Activated naive CD4-positive, alpha-beta T cell treated with anti-CD3 and anti-CD28 coated beads, Interleukin-2, amount 50 U/mL, for 16 hours (primary cell): Measurements from ENCODE around the gene CFAP97D2.
"Not testable (repeated sequence)": the region's sequence is repeated elsewhere in the genome, so short reads cannot be mapped to it uniquely, and the experiment has no call there.

Experiments used
- DNase-seq: peaks from one replicate; pipeline ENCODE4 v3.0.0-alpha.2; 2020

Gene CFAP97D2

DNA sequence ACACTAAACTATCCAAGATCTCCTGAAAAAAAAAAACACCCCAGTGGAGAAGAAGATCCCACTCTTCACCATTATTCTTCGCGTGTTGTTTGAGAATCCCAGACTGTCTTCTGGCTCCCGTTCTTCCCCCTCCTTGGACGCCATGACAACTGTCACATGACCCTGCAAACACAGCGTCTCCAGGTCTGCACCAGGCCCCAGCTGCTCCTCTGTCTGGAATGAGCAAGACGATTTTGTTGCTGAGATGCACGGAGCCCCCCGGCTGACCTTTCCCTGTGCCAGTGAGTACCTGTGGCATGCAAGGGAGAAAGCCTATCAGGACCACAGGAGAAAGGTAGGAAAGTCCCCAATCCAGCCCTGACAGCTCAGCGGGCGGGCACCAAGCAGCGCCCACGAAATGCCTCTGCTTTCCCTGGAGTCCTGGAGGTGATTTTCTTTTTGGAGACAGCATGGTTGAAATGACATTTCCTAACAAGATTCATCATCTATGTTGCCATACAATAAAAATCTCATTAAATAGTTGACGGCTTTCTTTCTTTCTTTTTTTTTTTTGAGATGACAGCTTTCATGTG is at the start of gene CFAP97D2:
CFAP97D2 (plus strand) TSS at position 171 of the 572 bp plus-strand sequence; CDS start at position 245, 74 bp downstream.
- DNase-seq = no peak

DNA sequence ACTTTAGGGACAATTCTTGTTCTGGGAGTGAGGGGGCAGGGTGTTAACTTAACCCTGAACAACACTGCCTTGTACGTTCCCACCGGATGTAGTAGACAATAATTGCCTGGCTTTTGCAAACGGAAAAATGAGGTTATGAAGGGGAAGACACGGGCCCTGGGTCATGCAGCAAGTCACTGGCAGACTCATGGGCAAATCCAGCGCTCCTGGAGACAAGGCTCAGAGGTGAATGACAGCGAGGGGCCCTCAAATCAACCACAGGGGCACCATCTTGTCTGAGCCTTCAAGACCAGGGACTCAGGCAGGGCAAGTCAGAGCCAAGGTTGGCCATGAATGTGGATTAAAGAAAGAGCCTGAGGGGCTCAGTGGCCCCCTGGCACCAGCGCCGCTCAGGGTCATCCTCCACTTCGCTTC is 49.4 kb upstream of the CFAP97D2 start:
- DNase-seq = no peak

GRCh38 chr13:114130131-114130836 is 48.8 kb upstream of the CFAP97D2 start:
- no peak for DNase-seq

GRCh38 chr13:114130837-114131582 is 48.0 kb upstream of the CFAP97D2 start:
- DNase-seq = peak; percentile 44

GRCh38 chr13:114131583-114132418 is 47.3 kb upstream of the CFAP97D2 start:
- peak; percentile 47 for DNase-seq

- DNase-seq = peak; percentile 56
These were observed 46.5 kb upstream of the CFAP97D2 start, which contains the start of gene RASA3 for GRCh38 chr13:114132419-114133121. TSS of gene RASA3 (minus strand) at chr13:114132623. CDS start at chr13:114132489, 134 bp downstream.

GRCh38 chr13:114133126-114133525 is 45.9 kb upstream of the CFAP97D2 start:
- not testable (repeated sequence) for DNase-seq

DNA sequence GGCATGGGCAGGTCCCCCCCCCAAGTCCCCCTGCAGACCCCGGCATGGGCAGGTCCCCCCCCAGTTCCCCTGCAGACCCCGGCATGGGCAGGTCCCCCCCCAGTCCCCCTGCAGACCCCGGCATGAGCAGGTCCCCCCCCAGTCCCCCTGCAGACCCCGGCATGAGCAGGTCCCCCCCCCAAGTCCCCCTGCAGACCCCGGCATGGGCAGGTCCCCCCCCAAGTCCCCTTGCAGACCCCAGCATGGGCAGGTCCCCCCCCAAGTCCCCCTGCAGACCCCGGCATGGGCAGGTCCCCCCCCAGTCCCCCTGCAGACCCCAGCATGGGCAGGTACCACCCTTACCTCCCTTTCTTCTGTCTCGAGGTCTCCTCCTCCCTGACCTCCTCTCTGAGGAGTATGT is 45.5 kb upstream of the CFAP97D2 start:
- DNase-seq = not testable (repeated sequence)

DNA sequence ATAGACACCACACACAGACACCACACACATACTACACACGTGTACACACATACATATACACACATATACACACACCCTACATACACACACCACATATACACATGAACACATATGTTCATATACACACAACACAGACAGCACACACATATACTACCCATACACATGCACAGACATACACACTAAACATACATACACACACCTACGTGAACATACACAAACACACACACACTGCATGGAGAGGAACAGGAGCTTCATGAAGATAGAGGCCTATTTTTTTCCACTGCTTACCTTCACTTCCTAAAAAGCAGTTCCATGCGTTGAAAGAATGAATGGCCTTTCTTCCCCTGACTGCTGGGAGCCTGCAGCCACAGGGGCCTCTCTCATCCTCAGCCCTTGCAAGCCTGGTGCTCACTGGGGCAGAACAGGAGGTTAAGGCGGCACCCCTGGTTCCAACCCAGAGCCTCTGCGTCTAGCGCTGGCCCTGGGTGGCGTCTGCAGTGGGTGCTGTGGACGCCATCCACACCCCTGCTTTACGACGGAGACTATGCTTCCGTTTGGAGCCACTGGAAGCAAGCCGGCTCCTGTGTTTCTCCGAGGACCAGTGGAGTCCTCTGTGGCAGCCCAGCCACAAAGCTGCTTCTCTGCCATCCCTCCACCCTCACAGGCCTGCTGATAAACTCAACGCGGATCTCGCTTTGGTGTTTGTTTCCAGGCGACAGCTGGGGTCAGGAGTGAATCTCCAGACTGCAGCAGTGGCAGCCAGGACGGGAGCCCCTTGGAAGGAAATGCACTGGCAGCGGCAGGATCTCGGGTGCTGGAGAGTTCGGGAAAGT is 44.7 kb upstream of the CFAP97D2 start:
- no peak for DNase-seq

DNA sequence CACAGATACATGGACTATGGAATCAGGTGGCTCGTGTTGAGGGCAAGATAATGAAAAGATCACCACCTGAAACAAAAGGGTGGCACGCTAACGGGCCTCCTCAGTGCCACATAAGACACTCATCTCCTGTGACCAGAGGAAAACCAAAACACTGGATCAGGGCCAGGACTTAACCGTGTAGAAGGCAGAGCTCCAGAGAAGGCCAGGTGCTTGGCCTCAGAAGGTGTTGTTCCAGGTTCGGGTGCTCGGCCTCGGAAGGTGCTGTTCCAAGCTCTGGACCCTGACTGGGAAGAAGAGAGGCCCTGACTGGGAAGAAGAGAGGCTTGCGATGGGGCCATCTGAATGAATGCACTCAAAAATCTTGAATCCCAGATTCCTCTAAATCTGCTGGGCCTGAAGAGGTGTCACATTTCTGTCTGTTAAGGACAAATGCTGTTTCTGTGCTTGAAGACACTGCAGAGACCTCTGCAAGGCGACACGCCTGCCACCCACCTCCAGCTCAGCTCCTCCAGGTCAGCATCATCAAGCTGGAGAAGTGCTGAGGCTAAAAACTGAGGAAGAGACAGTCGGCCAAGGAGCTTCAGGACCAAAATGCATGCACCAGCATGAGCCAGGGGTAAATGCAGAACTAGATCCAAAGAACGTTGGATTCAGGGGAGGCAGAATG is 44.0 kb upstream of the CFAP97D2 start:
- DNase-seq = no peak

- peak; percentile 4 for DNase-seq
These were observed 43.3 kb upstream of the CFAP97D2 start for GRCh38 chr13:114135731-114136171.

DNA sequence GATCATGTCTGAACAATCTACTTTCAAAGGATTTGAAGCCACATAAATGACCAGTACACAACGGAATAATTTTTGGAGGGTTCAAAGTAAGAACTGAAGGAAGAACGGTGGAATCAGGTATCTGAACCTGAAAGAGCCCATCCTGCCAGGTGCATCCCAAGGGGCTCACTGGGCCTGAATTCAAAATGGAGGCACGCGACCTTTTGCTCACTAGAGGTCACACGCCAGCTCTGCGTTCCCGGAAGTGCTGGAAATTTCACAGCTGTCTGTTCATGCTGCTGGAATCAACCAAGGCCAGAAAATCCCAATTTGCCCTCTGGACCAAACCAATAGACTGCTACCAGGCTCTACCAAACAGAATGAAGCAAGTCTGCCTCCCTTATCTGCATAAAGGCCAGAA is 42.5 kb upstream of the CFAP97D2 start:
- DNase-seq = peak; percentile 2

DNA sequence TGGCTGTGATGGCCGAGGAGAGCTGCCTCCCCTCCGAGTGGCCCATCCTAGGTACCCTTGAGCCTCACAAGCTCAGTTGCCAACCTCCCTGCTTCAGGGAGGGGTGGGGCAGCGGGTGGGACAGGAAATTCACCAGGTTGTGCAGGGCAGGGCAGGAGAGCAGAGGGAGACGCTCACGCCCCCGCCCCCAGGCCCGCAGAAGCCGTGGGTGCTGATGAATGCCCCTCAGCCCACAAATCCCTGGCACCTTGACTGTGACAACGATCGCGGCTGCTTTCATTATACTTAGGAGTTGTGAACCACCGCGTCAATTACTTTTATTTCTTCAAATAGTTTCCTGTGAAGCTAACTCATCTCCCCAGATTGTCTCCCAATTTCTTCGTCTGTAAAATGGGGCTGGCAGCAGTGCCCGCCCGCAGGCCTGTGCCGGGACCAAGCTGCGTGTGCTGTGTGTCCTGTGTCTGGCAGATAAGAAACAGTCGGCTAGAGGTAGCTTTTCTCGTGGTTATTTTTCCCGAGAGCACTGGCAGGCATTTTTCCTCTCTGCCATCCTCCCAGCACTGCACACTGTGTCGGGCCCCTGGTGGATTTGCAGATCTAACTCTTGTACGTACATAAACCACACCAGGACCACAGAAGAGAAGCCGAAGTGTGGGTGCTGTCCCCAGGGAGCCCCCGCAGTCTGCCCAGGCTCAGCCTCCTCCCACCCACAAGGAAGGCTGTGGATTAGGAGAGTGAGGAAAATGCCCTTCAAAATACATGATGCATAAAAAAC is 38.7 kb upstream of the CFAP97D2 start:
- peak; percentile 45 for DNase-seq

GRCh38 chr13:114140906-114141250 is 38.2 kb upstream of the CFAP97D2 start:
- DNase-seq = peak; percentile 37

DNA sequence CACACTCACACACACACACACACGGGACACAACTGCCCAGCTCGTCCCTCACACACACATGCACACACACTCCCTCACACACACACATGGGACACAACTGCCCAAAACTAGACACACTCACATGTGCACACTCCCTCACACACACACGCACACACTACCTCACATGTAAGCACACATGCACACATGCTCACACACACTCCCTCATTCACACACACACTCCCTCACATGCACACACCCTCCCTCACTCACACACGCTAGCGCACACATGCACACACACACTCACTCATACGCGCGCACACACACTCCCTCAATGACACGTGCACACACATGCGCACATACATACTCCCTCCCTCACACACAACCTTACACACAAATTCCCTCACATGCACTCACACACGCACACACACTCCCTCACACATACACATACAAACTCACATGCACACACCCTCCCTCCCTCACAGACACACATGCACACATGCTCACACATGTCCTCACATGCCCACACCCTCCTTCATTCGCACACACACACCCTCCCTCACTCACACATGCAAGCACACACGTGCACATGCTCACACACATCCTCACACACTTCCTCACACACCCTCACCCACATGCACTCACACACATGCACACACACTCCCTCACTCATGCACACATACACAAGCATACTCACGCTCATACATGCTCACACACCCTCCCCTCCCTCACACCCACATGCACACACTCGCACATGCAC is 37.6 kb upstream of the CFAP97D2 start:
- DNase-seq = no peak

DNA sequence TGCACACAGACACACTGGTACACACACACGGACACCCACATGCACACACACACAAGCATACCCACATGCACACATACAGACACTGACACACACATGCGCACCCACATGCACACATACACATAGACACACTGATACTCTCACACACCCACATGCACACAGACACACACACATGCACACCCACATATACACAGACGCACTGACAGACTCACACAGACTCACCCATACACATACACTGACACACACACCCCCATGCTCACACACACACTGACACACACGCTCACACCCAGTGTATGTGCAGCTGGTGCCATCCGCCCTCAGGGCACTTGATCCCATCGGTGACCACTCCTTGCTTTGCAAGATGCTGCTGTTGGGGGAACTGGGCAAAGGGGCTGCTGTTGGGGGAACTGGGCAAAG is 36.9 kb upstream of the CFAP97D2 start:
- DNase-seq = no peak

- peak; percentile 44 for DNase-seq
These were observed 36.2 kb upstream of the CFAP97D2 start for GRCh38 chr13:114142640-114143490.
